PC-9 (cell line): Measurements from ENCODE around the gene TMEM151B. TPM values are rescaled to one million over a fixed set of nuclear protein-coding genes. Genes with fewer than 3 reads are reported as not detected.

ENCODE experiments used
- BruUV-seq: library from RNA; stranded (reverse); fragments of 400-500 nt; replicated peaks from 2 replicates; lab custom pipeline; 2021; lab: Mats Ljungman, UMichigan
- CTCF ChIA-PET: fragments of 300-600 bp; sonication (Branson Sonifier 250); formaldehyde crosslinking; loops from one replicate; lab custom pipeline; 2022; ENCODE audit warnings: antibody characterized with exemption; lab: Charles Lee
- POLR2A ChIA-PET: fragments of 300-600 bp; sonication (Branson Sonifier 250); formaldehyde crosslinking; loops from one replicate; lab custom pipeline; 2022; ENCODE audit warnings: antibody characterized with exemption; ENCODE audit not compliant: unreplicated experiment; lab: Charles Lee
- DNase-seq, 2 experiments: peaks; one replicate each; pipeline versions ENCODE4 v3.0.0 to v3.0.0-alpha.2; 2015 to 2022; ENCODE audit warnings: mixed read lengths in 1 of 2
- H2AFZ ChIP-seq: fragments of 200-600 bp; sonication (generic); 2 replicates; pipeline ENCODE4 v1.8.1; 2017; ENCODE audit warnings: antibody characterized with exemption
- H3F3A ChIP-seq: fragments of 200-600 bp; sonication (generic); 2 replicates; pipeline ENCODE4 v1.8.1; 2017; ENCODE audit warnings: antibody characterized with exemption, mild to moderate bottlenecking, low read depth; ENCODE audit not compliant: insufficient read depth
- H3K27ac ChIP-seq: fragments of 200-600 bp; sonication (generic); 2 replicates; pipeline ENCODE4 v1.6.1; 2016; ENCODE audit warnings: mixed run types
- H3K27me3 ChIP-seq: fragments of 200-600 bp; sonication (generic); 2 replicates; pipeline ENCODE4 v1.6.1; 2016; ENCODE audit warnings: low read depth, mixed run types; ENCODE audit not compliant: insufficient read depth
- H3K36me3 ChIP-seq: fragments of 200-600 bp; sonication (generic); 2 replicates; pipeline ENCODE4 v1.6.1; 2016; ENCODE audit warnings: low read depth, mixed run types
- H3K4me1 ChIP-seq: fragments of 200-600 bp; sonication (generic); replicated peaks from 2 replicates; pipeline ENCODE4 v1.6.1; 2016; ENCODE audit warnings: mixed run types; ENCODE audit not compliant: insufficient read depth
- H3K4me2 ChIP-seq: fragments of 200-600 bp; sonication (generic); 2 replicates; pipeline ENCODE4 v1.6.1; 2017; ENCODE audit warnings: mixed run types
- H3K4me3 ChIP-seq: fragments of 200-600 bp; sonication (generic); 2 replicates; pipeline ENCODE4 v1.6.1; 2016; ENCODE audit warnings: mixed run types
- H3K79me2 ChIP-seq: fragments of 200-600 bp; sonication (generic); 2 replicates; pipeline ENCODE4 v1.6.1; 2017; ENCODE audit warnings: low read depth, mixed run types
- H3K9me2 ChIP-seq: fragments of 200-600 bp; sonication (generic); 2 replicates; pipeline ENCODE4 v1.8.1; 2017; ENCODE audit warnings: mild to moderate bottlenecking; ENCODE audit not compliant: insufficient read depth
- H3K9me3 ChIP-seq: fragments of 200-600 bp; sonication (generic); 2 replicates; pipeline ENCODE4 v1.8.1; 2016; ENCODE audit warnings: low read depth; ENCODE audit not compliant: insufficient read depth
- H4K20me1 ChIP-seq: fragments of 200-600 bp; sonication (generic); 2 replicates; pipeline ENCODE4 v1.8.1; 2017; ENCODE audit not compliant: insufficient read depth
- EZH2 ChIP-seq: fragments of 200-600 bp; sonication (generic); IDR thresholded peaks from 2 replicates; pipeline ENCODE4 v1.8.0; 2017; ENCODE audit warnings: antibody characterized with exemption, low read depth
- intact Hi-C: fragments of 100-400 bp; cut with micrococcal nuclease; formaldehyde crosslinking; loops from one replicate; pipeline ENCODE4 v1.10.0; 2022; ENCODE audit not compliant: unreplicated experiment
- total RNA-seq: library from RNA; stranded (reverse); gene quantifications from 2 replicates; pipeline ENCODE4 v1.2.3, GENCODE V29; 2021
- TF ChIP-seq, protein P1 (sequence below): fragments of 200-600 bp; sonication (generic); conservative IDR thresholded peaks from 2 replicates; pipeline ENCODE4 v1.6.1; 2017; ENCODE audit warnings: mixed run types, antibody characterized with exemption, mild to moderate bottlenecking, moderate library complexity

The TMEM151B gene
- total RNA-seq, 1 experiment from 2014 or later = not detected

DNA sequence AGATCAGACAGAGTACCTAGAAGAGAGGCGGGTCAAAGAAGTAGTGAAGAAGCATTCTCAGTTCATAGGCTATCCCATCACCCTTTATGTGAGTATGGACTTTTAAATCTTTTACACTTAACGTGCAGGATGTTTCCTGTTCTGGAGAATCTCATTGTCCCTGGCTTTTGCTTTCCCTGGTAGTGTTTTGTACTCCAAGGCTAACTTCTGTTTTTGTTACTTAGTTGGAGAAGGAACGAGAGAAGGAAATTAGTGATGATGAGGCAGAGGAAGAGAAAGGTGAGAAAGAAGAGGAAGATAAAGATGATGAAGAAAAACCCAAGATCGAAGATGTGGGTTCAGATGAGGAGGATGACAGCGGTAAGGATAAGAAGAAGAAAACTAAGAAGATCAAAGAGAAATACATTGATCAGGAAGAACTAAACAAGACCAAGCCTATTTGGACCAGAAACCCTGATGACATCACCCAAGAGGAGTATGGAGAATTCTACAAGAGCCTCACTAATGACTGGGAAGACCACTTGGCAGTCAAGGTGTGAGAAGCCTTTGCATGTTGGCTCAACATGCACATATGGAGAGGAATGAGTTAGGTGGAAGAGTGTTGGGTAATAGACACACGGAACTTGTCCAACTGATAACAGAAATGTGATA lies 20.1 kb upstream of the TMEM151B start:
- intact Hi-C loops = no loop called here
- peaks cover 81% of the 10 kb centered on the region for H4K20me1 ChIP-seq
- BruUV-seq = no TSS peak
- peaks cover 69% of the 10 kb centered on the region for H3K36me3 ChIP-seq
- peak in 1 of 2 experiments; percentile 32 for DNase-seq
- H3F3A ChIP-seq = peaks cover 86% of the 10 kb centered on the region
- H3K27me3 ChIP-seq = no peaks in the 10 kb centered on the region
- peak overlapping the region; percentile 37 for H3K27ac ChIP-seq
- H3K9me2 ChIP-seq = no peaks in the 10 kb centered on the region
- peak overlapping the region; percentile 97 for H3K4me2 ChIP-seq
- peaks cover 74% of the 10 kb centered on the region for H3K79me2 ChIP-seq
- ChIA-PET POLR2A (no interaction called here), CTCF (no interaction called here)
- TF ChIP-seq EZH2 = no peak
- TF ChIP-seq, protein P1, sequence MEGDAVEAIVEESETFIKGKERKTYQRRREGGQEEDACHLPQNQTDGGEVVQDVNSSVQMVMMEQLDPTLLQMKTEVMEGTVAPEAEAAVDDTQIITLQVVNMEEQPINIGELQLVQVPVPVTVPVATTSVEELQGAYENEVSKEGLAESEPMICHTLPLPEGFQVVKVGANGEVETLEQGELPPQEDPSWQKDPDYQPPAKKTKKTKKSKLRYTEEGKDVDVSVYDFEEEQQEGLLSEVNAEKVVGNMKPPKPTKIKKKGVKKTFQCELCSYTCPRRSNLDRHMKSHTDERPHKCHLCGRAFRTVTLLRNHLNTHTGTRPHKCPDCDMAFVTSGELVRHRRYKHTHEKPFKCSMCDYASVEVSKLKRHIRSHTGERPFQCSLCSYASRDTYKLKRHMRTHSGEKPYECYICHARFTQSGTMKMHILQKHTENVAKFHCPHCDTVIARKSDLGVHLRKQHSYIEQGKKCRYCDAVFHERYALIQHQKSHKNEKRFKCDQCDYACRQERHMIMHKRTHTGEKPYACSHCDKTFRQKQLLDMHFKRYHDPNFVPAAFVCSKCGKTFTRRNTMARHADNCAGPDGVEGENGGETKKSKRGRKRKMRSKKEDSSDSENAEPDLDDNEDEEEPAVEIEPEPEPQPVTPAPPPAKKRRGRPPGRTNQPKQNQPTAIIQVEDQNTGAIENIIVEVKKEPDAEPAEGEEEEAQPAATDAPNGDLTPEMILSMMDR = no peak
- H3K4me1 ChIP-seq = peaks cover 42% of the 10 kb centered on the region
- H2AFZ ChIP-seq = no peak overlapping the region
- H3K9me3 ChIP-seq = no peaks in the 10 kb centered on the region
- H3K4me3 ChIP-seq = no peak overlapping the region; the same call in 1 of the 2 replicates

DNA sequence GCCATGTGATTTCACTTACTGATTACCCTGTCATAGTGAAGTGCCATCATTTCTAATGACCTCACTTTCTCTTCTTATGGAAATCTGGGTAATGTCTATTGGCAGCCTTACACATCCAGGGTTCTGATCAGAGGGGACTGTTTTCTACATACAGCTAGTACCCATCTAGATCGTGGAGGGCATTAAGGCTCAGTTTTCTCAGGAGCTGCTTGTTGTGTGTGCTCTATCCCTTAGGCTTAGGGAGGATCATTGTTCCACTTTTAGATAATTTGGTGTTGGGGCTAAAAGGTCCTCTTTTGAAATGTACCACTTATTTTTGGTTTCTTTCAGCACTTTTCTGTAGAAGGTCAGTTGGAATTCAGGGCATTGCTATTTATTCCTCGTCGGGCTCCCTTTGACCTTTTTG lies 19.5 kb upstream of the TMEM151B start:
- ChIA-PET POLR2A (no interaction called here), CTCF (no interaction called here)
- Histone ChIP-seq H3K27me3 (no peaks in the 10 kb centered on the region), H3K27ac (peak overlapping the region; percentile 37), H2AFZ (no peak overlapping the region), H3K9me2 (no peaks in the 10 kb centered on the region), H3K4me3 (no peak overlapping the region; the same call in 1 of the 2 replicates), H3K9me3 (no peaks in the 10 kb centered on the region), H3K79me2 (peaks cover 77% of the 10 kb centered on the region), H4K20me1 (peaks cover 87% of the 10 kb centered on the region), H3K4me2 (peak overlapping the region; percentile 97; the same call in 1 of the 2 replicates), H3F3A (peaks cover 86% of the 10 kb centered on the region), H3K36me3 (peaks cover 69% of the 10 kb centered on the region), H3K4me1 (peaks cover 47% of the 10 kb centered on the region)
- intact Hi-C loops = no loop called here
- BruUV-seq = no TSS peak
- peak in 1 of 2 experiments; percentile 28 for DNase-seq
- no peak for TF ChIP-seq EZH2
- TF ChIP-seq, protein P1 = no peak

DNA sequence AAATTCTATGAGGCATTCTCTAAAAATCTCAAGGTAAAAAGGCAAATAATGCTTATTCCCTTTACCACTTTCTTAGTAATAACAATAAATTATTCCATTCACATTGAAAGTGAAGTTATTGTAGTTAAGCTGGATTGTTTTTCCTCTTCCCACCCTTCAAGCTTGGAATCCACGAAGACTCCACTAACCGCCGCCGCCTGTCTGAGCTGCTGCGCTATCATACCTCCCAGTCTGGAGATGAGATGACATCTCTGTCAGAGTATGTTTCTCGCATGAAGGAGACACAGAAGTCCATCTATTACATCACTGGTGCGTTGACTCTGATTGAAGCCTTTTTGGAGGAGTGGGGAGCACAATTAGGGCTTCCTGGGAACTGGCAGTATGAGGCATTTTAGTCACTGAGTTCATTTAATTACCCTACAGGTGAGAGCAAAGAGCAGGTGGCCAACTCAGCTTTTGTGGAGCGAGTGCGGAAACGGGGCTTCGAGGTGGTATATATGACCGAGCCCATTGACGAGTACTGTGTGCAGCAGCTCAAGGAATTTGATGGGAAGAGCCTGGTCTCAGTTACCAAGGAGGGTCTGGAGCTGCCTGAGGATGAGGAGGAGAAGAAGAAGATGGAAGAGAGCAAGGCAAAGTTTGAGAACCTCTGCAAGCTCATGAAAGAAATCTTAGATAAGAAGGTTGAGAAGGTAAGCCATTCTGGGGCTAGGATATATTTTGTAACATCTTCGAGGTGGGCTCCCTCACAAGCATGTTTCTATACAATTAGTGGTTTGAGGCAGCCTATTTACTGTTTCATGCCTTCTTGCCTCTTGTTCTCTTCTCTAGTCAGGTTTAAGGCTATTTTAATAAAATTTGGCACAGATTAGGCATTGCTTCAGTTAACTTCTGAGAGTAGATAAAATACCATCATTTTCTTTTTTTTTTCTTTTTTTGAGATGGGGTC lies 18.4 kb upstream of the TMEM151B start:
- H3K79me2 ChIP-seq = peaks cover 89% of the 10 kb centered on the region
- H3K27me3 ChIP-seq = no peaks in the 10 kb centered on the region
- TF ChIP-seq, protein P1 = no peak
- TF ChIP-seq EZH2 = no peak
- H3K4me2 ChIP-seq = peak overlapping the region; percentile 97
- H3K4me3 ChIP-seq = no peak overlapping the region
- H3K27ac ChIP-seq = peak overlapping the region; percentile 37
- H3F3A ChIP-seq = peaks cover 93% of the 10 kb centered on the region
- intact Hi-C loops = no loop called here
- peak in 1 of 2 experiments; percentile 31 for DNase-seq
- H3K9me3 ChIP-seq = no peaks in the 10 kb centered on the region
- POLR2A ChIA-PET = interaction anchor here (0.8 kb wide), 1 partner anchor 247 kb away, joined by 14 read pairs; no protein-coding TSS in a partner anchor
- H2AFZ ChIP-seq = no peak overlapping the region
- peaks cover 69% of the 10 kb centered on the region for H3K36me3 ChIP-seq
- peaks cover 96% of the 10 kb centered on the region for H4K20me1 ChIP-seq
- H3K9me2 ChIP-seq = no peaks in the 10 kb centered on the region
- CTCF ChIA-PET = no interaction called here
- H3K4me1 ChIP-seq = peaks cover 53% of the 10 kb centered on the region
- BruUV-seq = no TSS peak
